Ishikawa (cell line): ENCODE measurements around the gene MDFI.

ENCODE experiments used
- CEBPB ChIP-seq: IDR thresholded peaks from 2 replicates; pipeline ENCODE4 v1.6.1; 2012
- CREB1 ChIP-seq: IDR thresholded peaks from 2 replicates; pipeline ENCODE4 v1.6.1; 2012; ENCODE audit warnings: low read depth
- EGR1 ChIP-seq: IDR thresholded peaks from 2 replicates; pipeline ENCODE4 v1.6.1; 2012
- EP300 ChIP-seq: IDR thresholded peaks from 2 replicates; pipeline ENCODE4 v1.6.1; 2012; ENCODE audit warnings: borderline replicate concordance
- FOXM1 ChIP-seq: IDR thresholded peaks from 2 replicates; pipeline ENCODE4 v1.6.1; 2012; ENCODE audit warnings: low read depth, borderline replicate concordance
- NFIC ChIP-seq: IDR thresholded peaks from 2 replicates; pipeline ENCODE4 v1.6.1; 2012
- RAD21 ChIP-seq: IDR thresholded peaks from 2 replicates; pipeline ENCODE4 v1.6.1; 2012; ENCODE audit warnings: low read depth
- TAF1 ChIP-seq: IDR thresholded peaks from 2 replicates; pipeline ENCODE4 v1.6.1; 2012; ENCODE audit warnings: low read depth, mild to moderate bottlenecking
- TCF12 ChIP-seq: IDR thresholded peaks from 2 replicates; pipeline ENCODE4 v1.6.1; 2012; ENCODE audit warnings: low read depth
- TEAD4 ChIP-seq: IDR thresholded peaks from 2 replicates; pipeline ENCODE4 v1.6.1; 2012
- USF1 ChIP-seq: IDR thresholded peaks from 2 replicates; pipeline ENCODE4 v1.6.1; 2012
- YY1 ChIP-seq: IDR thresholded peaks from 2 replicates; pipeline ENCODE4 v1.6.1; 2012; ENCODE audit warnings: low read depth
- ZBTB7A ChIP-seq: IDR thresholded peaks from 2 replicates; pipeline ENCODE4 v1.6.1; 2012; ENCODE audit warnings: low read depth
- TF ChIP-seq, protein P1 (sequence below): IDR thresholded peaks from 2 replicates; pipeline ENCODE4 v1.6.1; 2012; ENCODE audit warnings: low read depth, mild to moderate bottlenecking
- TF ChIP-seq, protein P2 (sequence below): IDR thresholded peaks from 2 replicates; pipeline ENCODE4 v1.6.1; 2012

MDFI gene

DNA sequence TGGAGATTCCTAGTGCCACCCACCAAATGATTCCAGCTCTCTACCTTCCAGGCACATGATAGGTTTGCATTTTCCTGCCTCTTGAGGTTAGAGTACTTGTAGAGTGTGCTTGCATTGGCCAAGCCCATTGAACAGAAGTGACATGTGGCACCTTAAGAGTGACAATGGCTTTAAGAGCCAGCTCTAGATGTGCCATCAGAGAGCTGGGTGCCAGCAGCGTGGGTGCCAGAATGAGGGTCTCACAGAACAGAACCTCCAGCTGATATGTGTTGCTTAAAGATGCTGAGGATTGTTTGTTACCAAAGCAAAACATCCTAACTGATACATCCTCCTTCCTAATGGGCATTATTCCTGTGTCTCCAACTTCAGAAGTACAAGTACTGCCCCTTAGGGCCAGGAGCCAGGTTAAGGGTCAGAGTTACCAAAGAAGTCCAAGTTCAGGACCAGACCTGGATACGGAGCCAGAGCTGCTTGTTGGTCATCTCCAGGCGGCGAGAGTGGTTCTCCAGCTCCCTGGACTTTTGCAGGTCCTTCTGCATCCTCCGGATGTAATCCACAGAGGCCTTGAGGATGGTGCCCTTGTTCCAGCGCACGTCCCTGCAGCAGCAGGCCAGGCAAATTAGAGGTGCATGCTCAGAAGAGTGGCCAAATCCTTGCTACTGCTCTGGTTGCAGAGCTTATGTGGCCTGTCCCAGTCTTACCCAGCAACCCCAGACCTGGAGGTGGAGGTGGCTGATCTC is 47.5 kb downstream of the MDFI start:
- TF ChIP-seq NFIC, result no peak
- no peak for TF ChIP-seq TCF12
- TF ChIP-seq FOXM1, result no peak
- no peak for TF ChIP-seq CREB1
- TF ChIP-seq ZBTB7A, result no peak
- no peak for TF ChIP-seq RAD21
- TF ChIP-seq TEAD4, result no peak
- TF ChIP-seq EGR1, result no peak
- TF ChIP-seq EP300, result no peak
- TF ChIP-seq YY1, result no peak
- no peak for TF ChIP-seq CEBPB
- TF ChIP-seq, protein P1, sequence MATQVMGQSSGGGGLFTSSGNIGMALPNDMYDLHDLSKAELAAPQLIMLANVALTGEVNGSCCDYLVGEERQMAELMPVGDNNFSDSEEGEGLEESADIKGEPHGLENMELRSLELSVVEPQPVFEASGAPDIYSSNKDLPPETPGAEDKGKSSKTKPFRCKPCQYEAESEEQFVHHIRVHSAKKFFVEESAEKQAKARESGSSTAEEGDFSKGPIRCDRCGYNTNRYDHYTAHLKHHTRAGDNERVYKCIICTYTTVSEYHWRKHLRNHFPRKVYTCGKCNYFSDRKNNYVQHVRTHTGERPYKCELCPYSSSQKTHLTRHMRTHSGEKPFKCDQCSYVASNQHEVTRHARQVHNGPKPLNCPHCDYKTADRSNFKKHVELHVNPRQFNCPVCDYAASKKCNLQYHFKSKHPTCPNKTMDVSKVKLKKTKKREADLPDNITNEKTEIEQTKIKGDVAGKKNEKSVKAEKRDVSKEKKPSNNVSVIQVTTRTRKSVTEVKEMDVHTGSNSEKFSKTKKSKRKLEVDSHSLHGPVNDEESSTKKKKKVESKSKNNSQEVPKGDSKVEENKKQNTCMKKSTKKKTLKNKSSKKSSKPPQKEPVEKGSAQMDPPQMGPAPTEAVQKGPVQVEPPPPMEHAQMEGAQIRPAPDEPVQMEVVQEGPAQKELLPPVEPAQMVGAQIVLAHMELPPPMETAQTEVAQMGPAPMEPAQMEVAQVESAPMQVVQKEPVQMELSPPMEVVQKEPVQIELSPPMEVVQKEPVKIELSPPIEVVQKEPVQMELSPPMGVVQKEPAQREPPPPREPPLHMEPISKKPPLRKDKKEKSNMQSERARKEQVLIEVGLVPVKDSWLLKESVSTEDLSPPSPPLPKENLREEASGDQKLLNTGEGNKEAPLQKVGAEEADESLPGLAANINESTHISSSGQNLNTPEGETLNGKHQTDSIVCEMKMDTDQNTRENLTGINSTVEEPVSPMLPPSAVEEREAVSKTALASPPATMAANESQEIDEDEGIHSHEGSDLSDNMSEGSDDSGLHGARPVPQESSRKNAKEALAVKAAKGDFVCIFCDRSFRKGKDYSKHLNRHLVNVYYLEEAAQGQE, result no peak
- no peak for TF ChIP-seq TAF1

DNA sequence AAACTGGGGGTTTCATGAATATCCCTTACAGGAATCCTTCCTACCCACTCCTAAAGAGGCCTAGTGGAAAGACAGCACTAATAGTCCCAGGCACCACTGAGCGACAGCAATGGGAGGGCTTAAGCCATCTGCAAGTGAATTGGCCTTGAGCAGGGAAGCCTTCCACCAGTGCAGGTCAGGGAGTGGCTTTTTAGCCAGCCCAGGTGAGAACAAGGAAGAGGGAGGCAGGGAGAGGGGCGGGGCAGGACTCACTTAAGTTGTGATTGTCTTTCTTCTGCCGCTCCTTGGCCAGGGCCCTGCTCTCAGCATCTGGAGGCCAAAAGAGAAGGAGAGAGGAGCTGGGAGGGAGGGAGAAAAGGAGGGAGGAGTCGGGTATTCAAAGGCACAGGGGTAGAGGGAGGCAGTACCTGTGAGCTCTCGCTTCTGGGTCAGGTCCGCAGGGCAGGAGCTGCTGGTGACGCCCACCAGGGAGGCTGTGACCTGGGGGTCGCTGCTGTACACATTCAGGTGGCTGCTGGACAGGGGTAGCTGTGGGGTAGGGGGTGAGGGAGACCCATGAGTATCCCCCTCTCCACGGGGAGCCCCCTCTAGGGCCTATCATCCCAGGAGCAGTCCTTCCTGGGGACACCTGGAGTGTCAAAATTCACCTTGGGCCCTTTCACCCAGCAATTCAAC is 49.4 kb downstream of the MDFI start:
- TF ChIP-seq USF1, result no peak
- TF ChIP-seq TEAD4, result no peak
- no peak for TF ChIP-seq RAD21
- no peak for TF ChIP-seq CREB1
- no peak for TF ChIP-seq YY1
- TF ChIP-seq TAF1, result no peak
- no peak for TF ChIP-seq ZBTB7A

GRCh38 chr6:41688256-41688965 is 50.1 kb downstream of the MDFI start:
- no peak for TF ChIP-seq TEAD4
- TF ChIP-seq, protein P2, sequence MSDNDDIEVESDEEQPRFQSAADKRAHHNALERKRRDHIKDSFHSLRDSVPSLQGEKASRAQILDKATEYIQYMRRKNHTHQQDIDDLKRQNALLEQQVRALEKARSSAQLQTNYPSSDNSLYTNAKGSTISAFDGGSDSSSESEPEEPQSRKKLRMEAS, result no peak
- no peak for TF ChIP-seq RAD21
- TF ChIP-seq EP300, result no peak
- TF ChIP-seq USF1, result no peak
- TF ChIP-seq ZBTB7A, result no peak
- no peak for TF ChIP-seq EGR1
- TF ChIP-seq YY1, result no peak
- TF ChIP-seq, protein P1, result no peak
- no peak for TF ChIP-seq CREB1
- no peak for TF ChIP-seq NFIC
- TF ChIP-seq CEBPB, result no peak
- TF ChIP-seq TAF1, result no peak
- TF ChIP-seq FOXM1, result no peak
- TF ChIP-seq TCF12, result no peak

DNA sequence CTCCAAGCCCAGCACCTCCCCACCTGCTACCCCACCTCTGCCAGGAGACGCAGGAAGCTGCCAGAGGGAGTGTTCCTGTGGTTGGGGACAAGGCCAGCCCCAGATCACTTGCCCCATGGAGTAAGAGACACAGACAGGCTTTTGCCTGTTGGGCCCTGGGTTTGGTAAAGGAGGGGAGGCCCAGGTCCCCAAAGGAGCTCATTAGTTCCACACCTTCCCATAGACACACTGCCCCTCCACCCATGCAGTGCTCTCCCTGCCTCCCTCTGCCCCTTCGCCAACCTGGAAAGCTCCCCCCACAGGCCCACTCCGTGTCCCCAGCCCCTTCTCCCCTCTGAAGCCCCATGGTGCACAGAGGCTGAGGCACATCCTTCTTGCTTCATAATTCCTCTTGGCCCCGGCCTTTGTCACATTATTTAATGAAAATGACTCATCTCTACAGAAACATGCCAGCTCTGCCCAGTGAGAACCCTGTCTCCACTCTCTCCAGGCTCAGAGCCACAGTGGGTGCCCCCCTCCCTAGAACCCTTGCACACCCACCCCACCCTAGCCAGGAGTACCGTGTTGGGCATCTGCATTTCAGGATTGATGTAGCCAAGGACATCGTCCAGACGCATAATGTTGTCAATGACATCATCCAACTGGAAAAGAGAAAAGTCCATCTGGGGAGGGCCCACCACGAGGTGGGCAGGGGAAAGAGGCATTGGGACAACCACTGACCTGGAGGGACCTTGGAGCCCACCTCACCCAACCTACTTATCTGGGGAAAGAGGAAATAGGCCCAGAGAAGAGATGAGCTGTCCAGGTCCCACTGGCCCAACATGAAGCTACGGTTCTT is 51.1 kb downstream of the MDFI start:
- TF ChIP-seq, protein P1, result no peak
